ENCODE results near the gene CYTH3.
"Not testable (repeated sequence)": the region's sequence is repeated elsewhere in the genome, so short reads cannot be mapped to it uniquely, and the experiment has no call there.

CYTH3 gene

DNA sequence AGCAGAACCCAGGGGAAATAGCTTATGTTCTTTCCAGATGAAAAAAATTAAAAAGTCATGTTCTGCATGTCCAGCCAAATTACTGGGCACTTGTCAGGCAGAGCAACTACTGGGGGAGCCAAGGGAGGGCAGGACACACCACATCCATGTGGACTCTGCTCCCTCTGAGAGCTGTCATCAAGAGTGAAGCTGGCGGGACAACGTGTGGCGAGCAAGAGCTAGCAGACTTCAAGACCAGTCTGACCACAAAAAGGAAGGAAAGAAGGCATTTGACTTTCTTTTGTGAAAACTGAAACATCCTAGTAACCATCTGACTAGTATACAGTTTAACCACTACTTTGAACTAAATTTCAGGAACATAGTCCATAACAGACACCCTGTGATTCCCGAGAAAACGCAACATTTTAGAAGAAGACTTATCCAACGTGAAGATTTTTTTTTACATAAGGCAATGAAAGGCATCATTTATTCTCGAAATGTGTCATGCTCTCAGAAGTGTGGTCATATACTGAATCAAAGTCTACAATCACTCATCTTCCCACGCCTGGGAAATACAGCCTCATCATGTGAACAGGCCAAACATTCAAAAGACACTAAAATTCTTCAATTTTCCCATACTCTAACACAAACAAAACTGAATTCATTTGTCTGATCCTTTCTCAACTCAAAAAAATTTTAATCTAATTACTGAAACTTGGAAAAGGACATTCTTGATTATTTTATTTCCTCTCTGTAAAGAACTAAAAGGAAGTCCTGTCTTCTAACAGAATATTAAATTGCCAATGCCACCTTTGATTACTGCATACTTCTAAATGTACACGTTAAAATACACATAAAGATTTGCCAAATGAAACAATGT lies 15.5 kb downstream of the CYTH3 start:
- no peak for DNase-seq

DNA sequence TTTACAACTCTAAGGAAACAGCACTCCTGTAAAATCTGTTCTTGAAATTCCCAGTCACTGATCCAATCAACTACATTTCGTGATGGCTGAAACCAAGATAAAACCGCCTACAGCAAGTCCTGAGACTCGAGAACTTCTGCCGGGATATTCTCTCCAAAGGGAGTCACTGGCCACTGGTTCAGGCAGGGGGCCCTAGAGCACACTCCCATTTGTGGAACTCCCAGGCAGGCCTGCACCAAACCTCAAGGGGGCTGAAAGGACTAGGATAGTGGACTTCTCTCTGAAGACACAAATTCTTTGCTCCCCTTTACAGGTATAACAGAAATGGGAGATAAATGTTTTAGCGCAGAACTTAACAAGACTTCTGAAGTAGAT lies 16.3 kb downstream of the CYTH3 start:
- DNase-seq = no peak

DNA sequence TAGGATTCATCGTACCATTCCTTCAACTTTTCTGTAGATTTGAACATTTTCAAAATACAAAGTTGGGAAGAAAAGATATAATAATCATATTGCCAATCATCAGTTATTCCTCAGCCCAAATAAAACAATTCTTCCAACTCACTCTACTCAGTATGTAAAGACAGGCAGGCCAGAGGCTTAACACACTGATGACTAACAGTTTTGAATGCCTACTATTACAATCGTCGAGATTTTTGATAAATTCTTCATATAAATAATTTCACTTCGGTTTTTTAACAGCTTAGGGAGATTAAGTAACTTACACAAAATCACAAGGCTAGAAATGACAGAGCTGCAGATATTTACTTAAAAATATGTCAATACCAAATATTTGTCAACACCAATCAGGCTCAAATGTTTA lies 17.6 kb downstream of the CYTH3 start:
- no peak for DNase-seq

DNA sequence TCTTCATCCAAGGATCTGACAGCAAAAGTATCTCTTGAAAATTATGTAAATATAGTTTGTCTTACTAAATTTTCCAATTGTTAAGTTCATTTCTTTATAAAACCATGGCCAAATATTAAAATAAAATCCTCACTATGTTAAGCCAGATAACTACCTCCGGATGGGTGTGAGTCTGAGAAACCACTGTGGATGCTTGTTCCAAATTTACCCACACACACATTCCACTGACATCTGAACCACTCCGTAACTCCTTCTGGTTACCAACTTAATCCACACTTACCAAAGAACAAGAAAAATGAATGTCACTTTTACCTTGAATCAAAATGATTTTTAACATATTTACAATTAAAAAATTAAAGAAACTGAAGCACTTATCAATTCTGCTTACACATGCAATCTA lies 19.7 kb downstream of the CYTH3 start:
- DNase-seq = no peak

GRCh38 chr7:6252341-6252746 lies 20.1 kb downstream of the CYTH3 start:
- DNase-seq = no peak

GRCh38 chr7:6251653-6252052 lies 20.8 kb downstream of the CYTH3 start:
- no peak for DNase-seq

DNA sequence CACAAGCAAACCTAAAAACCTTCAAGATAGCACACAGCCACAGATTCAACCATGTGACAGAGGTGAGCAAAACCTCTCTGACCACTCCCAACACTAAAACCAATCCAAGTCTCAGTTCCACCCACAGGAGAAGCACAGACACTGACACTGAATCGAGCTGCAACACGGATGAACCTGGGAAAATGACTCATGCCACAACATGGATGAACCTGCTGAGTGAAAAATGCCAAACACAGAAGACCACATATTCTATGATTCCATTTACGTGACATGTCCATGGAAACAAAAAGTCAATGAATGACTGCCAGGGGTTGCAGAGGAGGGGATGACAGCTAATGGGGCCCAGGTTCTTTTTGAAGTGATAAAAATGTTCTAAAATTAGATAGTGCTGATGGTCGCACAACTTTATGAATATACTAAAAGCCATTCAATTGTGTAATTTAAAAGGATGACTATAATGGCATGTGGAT lies 22.0 kb downstream of the CYTH3 start:
- no peak for DNase-seq

DNA sequence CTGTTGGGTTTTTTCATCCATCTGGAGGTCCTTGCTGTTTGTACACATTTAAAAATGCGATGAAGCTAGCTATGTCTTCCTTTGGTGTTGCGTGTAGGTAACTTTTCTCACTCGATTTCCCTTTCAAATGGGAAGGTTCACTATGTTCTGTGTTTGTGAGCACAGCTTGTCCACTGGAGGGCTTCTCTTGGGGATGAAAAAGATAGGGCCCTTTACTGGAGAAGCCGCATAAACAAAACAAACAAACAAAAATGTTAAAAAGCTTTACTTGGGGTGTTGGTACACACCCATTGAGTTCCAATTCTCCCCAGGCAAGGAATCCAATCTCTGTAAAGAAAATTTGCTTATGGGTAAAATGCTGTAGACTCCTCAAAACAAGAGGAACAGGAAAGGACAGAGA lies 23.4 kb downstream of the CYTH3 start:
- no peak for DNase-seq

DNA sequence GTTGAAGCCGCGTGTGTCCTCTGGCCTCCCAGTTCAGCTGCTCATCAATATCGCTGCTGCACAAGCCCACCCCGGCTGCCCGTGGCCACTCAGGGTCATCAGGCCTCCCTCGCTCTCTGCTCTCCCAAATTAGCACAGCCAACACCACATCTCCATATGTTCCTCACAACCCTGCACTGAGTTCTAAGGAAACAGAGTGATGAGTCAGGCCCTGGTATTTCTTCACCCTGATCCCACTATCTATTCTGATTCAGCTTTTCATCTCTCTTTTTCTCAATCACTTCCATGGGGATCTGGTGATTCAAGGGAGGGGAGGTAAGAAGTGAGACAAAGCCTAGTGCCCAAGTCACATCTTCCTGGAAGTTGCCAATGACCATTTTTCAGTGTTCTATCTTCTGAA lies 23.8 kb downstream of the CYTH3 start:
- DNase-seq = no peak

- DNase-seq = no peak
These were observed 26.0 kb downstream of the CYTH3 start for GRCh38 chr7:6246251-6246917.

DNA sequence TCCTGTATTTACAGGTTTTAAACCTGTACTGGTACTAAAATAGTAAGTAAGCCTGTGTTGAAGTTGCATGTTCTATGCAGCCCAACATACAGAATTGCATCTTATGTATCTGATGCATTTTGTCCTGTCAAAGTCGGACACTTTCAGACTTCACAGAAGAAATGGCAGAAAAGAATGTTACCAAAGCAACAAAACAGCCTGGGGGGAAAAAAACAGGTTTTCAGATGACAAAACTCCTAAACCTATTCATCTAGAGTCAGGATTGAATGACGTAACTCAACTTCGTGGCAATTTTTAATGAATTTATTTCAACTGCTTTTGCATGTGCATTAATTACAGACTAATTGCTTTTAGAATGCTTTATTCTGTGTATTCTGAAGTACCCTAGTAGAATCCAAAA lies 28.4 kb downstream of the CYTH3 start:
- DNase-seq = no peak

- DNase-seq = no peak
These were observed 29.3 kb downstream of the CYTH3 start for GRCh38 chr7:6243168-6243567.

GRCh38 chr7:6242561-6242960 lies 29.9 kb downstream of the CYTH3 start:
- no peak for DNase-seq

DNA sequence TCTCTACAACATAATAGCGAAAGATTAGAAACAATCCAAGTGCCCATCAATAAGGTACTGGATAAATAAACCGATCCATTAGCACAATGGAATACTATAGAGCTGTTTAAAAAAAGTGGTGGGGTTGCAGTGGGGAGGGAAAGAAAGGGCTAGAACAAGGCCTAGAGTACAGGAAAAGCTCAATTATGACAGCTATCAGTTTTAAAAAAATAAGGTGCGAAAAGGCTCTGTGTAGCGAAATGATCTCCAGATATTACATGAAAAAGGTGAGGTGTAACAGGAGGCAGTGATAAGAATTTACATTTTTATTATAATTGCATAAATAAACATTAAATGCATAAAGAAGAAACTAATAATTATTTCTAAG lies 30.8 kb downstream of the CYTH3 start:
- DNase-seq = no peak

DNA sequence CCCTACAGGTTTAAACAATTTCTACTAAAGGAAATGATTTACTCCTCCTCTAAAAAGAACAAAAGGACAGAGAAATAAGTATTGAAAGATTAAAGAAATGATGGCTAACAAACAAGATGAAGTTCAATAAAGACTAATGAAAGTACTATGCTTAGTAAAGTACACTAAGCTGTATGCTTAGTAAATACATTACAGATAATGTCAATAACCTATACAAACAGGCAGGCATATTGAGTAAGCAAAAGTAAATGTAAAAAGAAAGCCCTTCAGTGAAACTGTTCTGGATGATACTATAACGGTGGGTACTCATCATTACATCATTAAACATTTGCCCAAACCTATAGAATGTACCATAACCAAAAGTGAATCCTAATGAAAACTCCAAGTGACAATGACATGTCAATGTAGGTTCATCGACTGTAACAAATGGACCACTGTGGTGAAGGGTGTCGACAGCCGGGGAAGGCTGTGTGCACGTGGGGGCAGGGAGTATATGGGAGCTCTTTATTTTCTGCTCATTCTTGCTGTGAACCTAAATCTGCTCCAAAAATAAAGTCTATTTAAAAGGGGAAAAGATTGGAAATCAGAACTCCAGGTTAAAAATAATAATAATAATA lies 34.0 kb downstream of the CYTH3 start:
- no peak for DNase-seq

GRCh38 chr7:6237730-6238129 lies 34.7 kb downstream of the CYTH3 start:
- no peak for DNase-seq

GRCh38 chr7:6237011-6237410 lies 35.4 kb downstream of the CYTH3 start:
- no peak for DNase-seq

- no peak for DNase-seq
These were observed 37.2 kb downstream of the CYTH3 start for GRCh38 chr7:6235029-6235871.

GRCh38 chr7:6234384-6234783 lies 38.0 kb downstream of the CYTH3 start:
- no peak for DNase-seq

GRCh38 chr7:6232534-6232933 lies 39.9 kb downstream of the CYTH3 start:
- no peak for DNase-seq

DNA sequence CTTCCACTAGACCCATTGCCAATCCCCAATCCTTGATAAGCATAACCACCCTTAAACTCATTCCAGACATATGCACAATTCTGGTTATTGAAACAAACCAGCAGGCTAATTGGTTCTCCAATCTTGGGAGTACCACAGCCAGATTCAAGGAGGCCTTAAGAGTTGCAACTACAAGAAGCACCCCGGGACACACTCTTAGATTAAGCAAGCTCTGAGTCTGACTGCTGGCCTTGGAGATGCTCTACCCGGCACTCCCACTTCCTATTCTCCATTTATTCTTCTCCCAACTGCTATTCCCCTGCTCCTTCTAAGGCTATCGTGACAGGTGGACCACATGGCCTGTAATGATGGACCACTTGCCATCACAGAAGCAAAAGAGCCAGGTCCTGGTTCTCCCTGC lies 40.3 kb downstream of the CYTH3 start:
- DNase-seq = no peak

DNA sequence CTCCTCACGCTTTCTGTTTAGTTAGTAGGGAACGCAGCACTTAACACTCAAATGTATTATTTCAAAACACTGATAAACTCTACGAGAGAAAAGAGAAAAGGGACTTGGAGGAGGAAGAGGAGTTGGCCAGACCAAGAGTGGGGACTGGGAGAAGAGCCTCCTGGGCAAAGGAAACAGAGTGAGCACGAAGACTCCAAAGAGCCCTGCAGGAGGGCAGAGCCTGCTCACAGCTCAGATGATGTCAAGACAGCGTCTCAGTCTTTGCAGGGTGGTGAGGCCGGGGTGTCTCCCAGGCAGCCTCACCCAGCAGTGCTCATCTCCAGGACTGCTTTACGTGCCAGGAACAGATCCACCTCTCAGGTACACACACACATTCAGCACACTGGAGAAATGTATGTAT lies 41.2 kb downstream of the CYTH3 start:
- no peak for DNase-seq

DNA sequence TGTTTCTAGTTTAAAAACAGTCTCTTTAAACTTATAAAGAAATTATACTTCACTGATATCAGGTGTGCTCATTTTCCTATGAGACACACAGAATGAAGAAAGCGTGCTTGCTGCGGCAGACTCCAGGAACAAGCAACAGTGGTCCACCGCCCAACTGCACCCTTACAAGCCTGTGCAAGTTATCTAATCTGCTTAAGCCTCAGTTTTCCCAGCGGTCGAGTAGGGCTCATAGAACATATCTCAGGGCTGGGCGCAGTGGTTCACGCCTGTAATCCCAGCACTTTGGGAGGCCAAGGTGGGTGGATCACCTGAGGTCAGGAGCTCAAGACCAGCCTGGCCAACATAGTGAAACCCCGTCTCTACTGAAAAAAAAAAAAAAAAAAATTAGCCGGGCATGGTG lies 43.1 kb downstream of the CYTH3 start:
- not testable (repeated sequence) for DNase-seq
